CD14-positive monocyte (primary cell): ENCODE data around the gene LMX1B. TPM values are rescaled to one million over a fixed set of nuclear protein-coding genes. Genes with fewer than 3 reads are reported as not detected.

ENCODE experiments used
- DNase-seq, 3 donors: peaks; one replicate each; pipeline ENCODE4 v3.0.0-alpha.2; 2011 to 2022
- H2AFZ ChIP-seq: 2 replicates; pipeline ENCODE4 v1.6.0; 2012; ENCODE audit warnings: mild to moderate bottlenecking, low read depth, low read length, inconsistent platforms; ENCODE audit not compliant: insufficient read depth, poor library complexity, severe bottlenecking
- H3K27ac ChIP-seq, 2 donors: 1 replicate in 1 of 2; 2 replicates in 1 of 2; pipeline ENCODE4 v1.5.1; 2012 to 2013; ENCODE audit warnings: low read length in 2 of 2, control low read depth in 1 of 2, inconsistent platforms in 1 of 2, low read depth in 1 of 2, mild to moderate bottlenecking in 1 of 2
- H3K27me3 ChIP-seq, 2 donors: one replicate each; pipeline versions ENCODE4 v1.6.0 to v1.6.1; 2011 to 2013; ENCODE audit warnings: low read length in 2 of 2; ENCODE audit not compliant: control insufficient read depth in 2 of 2, insufficient read depth in 2 of 2
- H3K36me3 ChIP-seq, 2 donors: replicated peaks in 1 of 2; 1 replicate in 1 of 2; 2 replicates in 1 of 2; pipeline versions ENCODE4 v1.5.1 to v1.6.1; 2012 to 2013; ENCODE audit warnings: low read length in 2 of 2, control low read depth in 1 of 2, inconsistent platforms in 1 of 2, mild to moderate bottlenecking in 1 of 2; ENCODE audit not compliant: insufficient read depth in 2 of 2, control insufficient read depth in 1 of 2
- H3K4me1 ChIP-seq, 2 donors: 1 replicate in 1 of 2; 2 replicates in 1 of 2; pipeline versions ENCODE4 v1.5.1 to v1.6.1; 2012 to 2013; ENCODE audit warnings: low read length in 2 of 2, control low read depth in 1 of 2, inconsistent platforms in 1 of 2, mild to moderate bottlenecking in 1 of 2, moderate library complexity in 1 of 2; ENCODE audit not compliant: insufficient read depth in 2 of 2, control insufficient read depth in 1 of 2
- H3K4me2 ChIP-seq: replicated peaks from 2 replicates; pipeline ENCODE3; 2012; ENCODE audit warnings: low read length, moderate library complexity, mild to moderate bottlenecking; ENCODE audit not compliant: poor library complexity, severe bottlenecking; ENCODE audit errors: extremely low read depth
- H3K4me3 ChIP-seq, 3 experiments: fragments of 200-600 bp in 1 of 3; sonication (generic) in 1 of 3; replicated peaks in 1 of 3; 1 replicate in 2 of 3; 2 replicates in 1 of 3; pipeline ENCODE4 v1.5.1; 2011 to 2013; ENCODE audit warnings: low read length in 3 of 3, mild to moderate bottlenecking in 3 of 3, control low read depth in 2 of 3, low read depth in 2 of 3, inconsistent platforms in 1 of 3, moderate library complexity in 1 of 3
- H3K79me2 ChIP-seq: 2 replicates; pipeline ENCODE4 v1.6.0; 2012; ENCODE audit warnings: mild to moderate bottlenecking, control low read depth, inconsistent platforms, low read length, moderate library complexity; ENCODE audit not compliant: insufficient read depth
- H3K9ac ChIP-seq: 2 replicates; pipeline ENCODE4 v1.6.0; 2017; ENCODE audit warnings: low read length, mild to moderate bottlenecking; ENCODE audit not compliant: insufficient read depth, poor library complexity, severe bottlenecking
- H3K9me3 ChIP-seq, 2 donors: replicated peaks in 1 of 2; 1 replicate in 1 of 2; 2 replicates in 1 of 2; pipeline versions ENCODE4 v1.5.1 to v1.6.1; 2012 to 2013; ENCODE audit warnings: low read length in 2 of 2, control low read depth in 1 of 2; ENCODE audit not compliant: control insufficient read depth in 1 of 2, insufficient read depth in 1 of 2
- H4K20me1 ChIP-seq: 2 replicates; pipeline ENCODE4 v1.6.0; 2012; ENCODE audit warnings: mild to moderate bottlenecking, low read length, control low read depth, moderate library complexity; ENCODE audit not compliant: insufficient read depth
- H3K27ac Mint-ChIP-seq, 7 donors: one replicate each; pipeline ENCODE4 v1.8.0; 2020; ENCODE audit warnings: mild to moderate bottlenecking in 7 of 7, mixed read lengths in 7 of 7, moderate library complexity in 6 of 7, inconsistent platforms in 2 of 7
- H3K27me3 Mint-ChIP-seq, 3 donors: one replicate each; pipeline ENCODE4 v1.8.0; 2021 to 2022; ENCODE audit warnings: low read depth in 3 of 3, mild to moderate bottlenecking in 3 of 3, mixed read lengths in 3 of 3, moderate library complexity in 3 of 3, inconsistent platforms in 1 of 3
- H3K36me3 Mint-ChIP-seq, 2 donors: one replicate each; pipeline ENCODE4 v1.8.0; 2020; ENCODE audit warnings: mixed read lengths in 2 of 2, inconsistent platforms in 1 of 2, mild to moderate bottlenecking in 1 of 2
- H3K4me1 Mint-ChIP-seq: one replicate; pipeline ENCODE4 v1.8.0; 2020; ENCODE audit warnings: mild to moderate bottlenecking, mixed read lengths
- H3K4me3 Mint-ChIP-seq, 2 donors: one replicate each; pipeline ENCODE4 v1.8.0; 2020; ENCODE audit warnings: mild to moderate bottlenecking in 2 of 2, mixed read lengths in 2 of 2, moderate library complexity in 1 of 2
- H3K9me3 Mint-ChIP-seq, 7 donors: one replicate each; pipeline ENCODE4 v1.8.0; 2020 to 2022; ENCODE audit warnings: mixed read lengths in 7 of 7, mild to moderate bottlenecking in 6 of 7, moderate library complexity in 6 of 7, inconsistent platforms in 2 of 7
- CTCF ChIP-seq: fragments of 200-600 bp; IDR thresholded peaks from one replicate; pipeline ENCODE4 v1.8.0; 2022; ENCODE audit warnings: antibody characterized with exemption, mild to moderate bottlenecking
- WGBS: methylation state at CpG from one replicate; pipeline ENCODE4 v1.1.5; 2013; ENCODE audit warnings: missing lambda C conversion rate; ENCODE audit not compliant: insufficient coverage; 5-methylcytosine and 5-hydroxymethylcytosine counted together
- intact Hi-C, 2 donors: fragments of 100-400 bp; cut with micrococcal nuclease; formaldehyde crosslinking; loops; one replicate each; pipeline versions ENCODE4 v1.15.0 to v1.15.1; 2023
- polyA plus RNA-seq, 3 donors: library from polyadenylated mRNA; depleted of rRNA in 1 of 3; unstranded in 2 of 3; stranded (reverse) in 1 of 3; fragments of 300-500 nt in 2 of 3; fragments of >200 nt in 1 of 3; fragmentation: Illumina TruSeq in 2 of 3; gene quantifications; 1 replicate in 2 of 3; 2 replicates in 1 of 3; pipeline ENCODE4 v1.2.3, GENCODE V29; 2012 to 2021

The LMX1B gene
- polyA plus RNA-seq, 3 donors, result not detected

DNA sequence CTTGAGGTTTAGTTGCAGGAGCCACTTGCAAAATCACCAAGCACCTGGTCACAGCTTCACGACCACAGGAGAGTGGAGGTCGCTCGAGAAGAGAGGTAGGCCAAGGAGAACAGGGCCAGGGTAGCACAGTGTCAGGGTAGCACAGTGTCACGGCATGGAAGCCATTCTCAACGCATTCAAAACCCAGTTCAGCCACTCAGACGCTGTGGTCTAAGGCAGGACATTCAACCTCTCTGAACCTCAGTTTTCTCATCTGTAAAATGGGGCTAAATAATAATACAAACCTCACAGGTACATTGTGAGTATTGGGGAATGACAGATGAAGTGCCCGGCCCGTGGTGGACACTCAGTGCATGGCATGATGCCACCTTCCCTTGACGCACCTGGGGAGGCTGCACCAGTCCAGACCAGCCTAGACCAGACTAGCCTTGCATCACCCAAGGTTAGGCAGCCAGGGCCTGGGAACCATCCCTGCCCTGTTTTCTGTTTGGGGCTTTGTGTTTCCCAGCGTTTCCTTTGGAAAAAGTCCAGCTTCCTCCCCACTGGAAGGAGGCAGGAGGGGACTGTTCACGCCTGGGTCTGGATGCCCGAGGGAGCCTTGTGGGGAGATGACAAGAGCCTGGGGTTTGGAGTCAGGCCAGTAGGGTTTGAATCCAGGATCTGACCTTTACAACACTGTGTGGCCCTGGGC is 7.8 kb upstream of the LMX1B start:
- Mint-ChIP-seq H3K36me3 (no peaks in the 10 kb centered on the region), H3K4me3 (peak overlapping the region in 1 of 2 donors; percentile 4), H3K9me3 (peaks cover 0 to 8% (median 2%) of the 10 kb centered on the region in 7 donors), H3K27me3 (peaks cover 64 to 82% (median 76%) of the 10 kb centered on the region in 3 donors), H3K4me1 (peaks cover 3% of the 10 kb centered on the region), H3K27ac (no peak overlapping the region)
- H3K79me2 ChIP-seq, result no peaks in the 10 kb centered on the region
- H3K27me3 ChIP-seq, result peaks cover 15 to 64% of the 10 kb centered on the region in 2 donors
- H3K4me1 ChIP-seq, result no peaks in the 10 kb centered on the region
- H2AFZ ChIP-seq, result no peak overlapping the region
- H3K27ac ChIP-seq, result no peak overlapping the region
- H3K4me3 ChIP-seq, result no peak overlapping the region
- H3K9ac ChIP-seq, result no peak overlapping the region
- intact Hi-C loops, result loop anchor here in 1 of 2 donors (5.0 kb wide), 1 partner anchor 181 kb away; no protein-coding TSS in a partner anchor
- no peak for TF ChIP-seq CTCF
- peaks cover 0 to 8% of the 10 kb centered on the region in 2 donors for H3K9me3 ChIP-seq
- no peak for DNase-seq
- 72% methylated on average over 9 of the region's 12 CpGs for WGBS
- H3K36me3 ChIP-seq, result no peaks in the 10 kb centered on the region
- no peak overlapping the region for H3K4me2 ChIP-seq
- H4K20me1 ChIP-seq, result no peaks in the 10 kb centered on the region

DNA sequence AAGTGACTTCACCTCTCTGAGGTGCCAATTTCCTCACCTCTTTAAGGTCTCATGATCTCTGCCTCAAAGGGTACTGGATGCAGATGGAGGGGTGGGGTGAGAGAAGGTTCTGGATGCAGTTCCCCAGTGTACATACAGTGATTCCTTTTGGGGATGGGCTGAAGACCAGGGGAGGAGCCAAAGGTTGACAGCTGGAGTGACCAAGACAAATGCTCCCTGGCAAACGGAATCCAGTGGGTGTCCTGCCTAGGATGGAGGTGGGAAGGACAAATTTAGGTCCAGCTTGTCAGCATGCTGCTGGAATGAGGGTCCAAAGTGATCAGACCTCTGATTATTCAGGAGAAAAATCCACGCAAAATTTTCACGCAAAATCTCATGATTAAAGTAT is 7.3 kb upstream of the LMX1B start:
- Mint-ChIP-seq H3K27me3 (peaks cover 70 to 83% (median 81%) of the 10 kb centered on the region in 3 donors), H3K4me3 (peak overlapping the region in 1 of 2 donors; percentile 9), H3K9me3 (peaks cover 0 to 12% (median 1%) of the 10 kb centered on the region in 7 donors), H3K36me3 (no peaks in the 10 kb centered on the region), H3K27ac (no peak overlapping the region), H3K4me1 (peaks cover 8% of the 10 kb centered on the region)
- Histone ChIP-seq H3K4me2 (no peak overlapping the region), H3K4me3 (no peak overlapping the region), H3K4me1 (peaks cover 0 to under 1% of the 10 kb centered on the region in 2 donors), H2AFZ (no peak overlapping the region), H3K36me3 (no peaks in the 10 kb centered on the region), H4K20me1 (no peaks in the 10 kb centered on the region), H3K9me3 (peaks cover 4 to 14% of the 10 kb centered on the region in 2 donors), H3K27me3 (peaks cover 19 to 65% of the 10 kb centered on the region in 2 donors), H3K27ac (no peak overlapping the region), H3K9ac (no peak overlapping the region), H3K79me2 (no peaks in the 10 kb centered on the region)
- intact Hi-C loops, result loop anchor here in 1 of 2 donors (5.0 kb wide), 1 partner anchor 181 kb away; no protein-coding TSS in a partner anchor
- WGBS, result no CpG with 5 or more reads among the region's 3 CpGs
- no peak for TF ChIP-seq CTCF
- no peak for DNase-seq
